RWPE2 (cell line): ENCODE measurements around the gene LSM4.

Experiments
- ATAC-seq: fragments of 200-7000 bp; cut with Tn5 transposase; 3 replicates; pipeline ENCODE4 v1.9.1; 2021; ENCODE audit warnings: low read depth
- DNase-seq: peaks from one replicate; pipeline ENCODE4 v3.0.0-alpha.2; 2020; ENCODE audit warnings: low spot score
- H3K27ac ChIP-seq: fragments of 450-650 bp; 2 replicates; pipeline ENCODE4 v1.5.1; 2017; ENCODE audit warnings: mild to moderate bottlenecking; ENCODE audit not compliant: poor library complexity, severe bottlenecking
- H3K27me3 ChIP-seq: fragments of 250-450 bp; sonication (Bioruptor Pico); 2 replicates; pipeline ENCODE4 v1.5.1; 2021; ENCODE audit warnings: mild to moderate bottlenecking, moderate library complexity; ENCODE audit not compliant: insufficient read depth, poor library complexity, severe bottlenecking
- H3K36me3 ChIP-seq: fragments of 250-450 bp; sonication (Bioruptor Pico); 2 replicates; pipeline ENCODE4 v1.5.1; 2020; ENCODE audit warnings: low read depth, mild to moderate bottlenecking, moderate library complexity
- H3K4me1 ChIP-seq: fragments of 250-450 bp; sonication (Bioruptor Pico); 2 replicates; pipeline ENCODE4 v1.5.1; 2021; ENCODE audit warnings: mild to moderate bottlenecking, moderate library complexity; ENCODE audit not compliant: insufficient read depth, poor library complexity, severe bottlenecking
- H3K4me3 ChIP-seq: fragments of 250-450 bp; sonication (Bioruptor Pico); 2 replicates; pipeline ENCODE4 v1.5.1; 2021; ENCODE audit warnings: mild to moderate bottlenecking, moderate library complexity; ENCODE audit not compliant: severe bottlenecking
- H3K9me3 ChIP-seq: fragments of 250-450 bp; sonication (Bioruptor Pico); 2 replicates; pipeline ENCODE4 v1.5.1; 2021; ENCODE audit warnings: mild to moderate bottlenecking, moderate library complexity; ENCODE audit not compliant: severe bottlenecking
- CTCF ChIP-seq: fragments of 450-650 bp; IDR thresholded peaks from one replicate; pipeline ENCODE4 v1.5.1; 2017; ENCODE audit warnings: mild to moderate bottlenecking, moderate library complexity; ENCODE audit not compliant: poor library complexity, severe bottlenecking

Gene LSM4

GRCh38 chr19:18279516-18280246 is 43.2 kb downstream of the LSM4 start:
- ATAC-seq (peak; percentile 56), DNase-seq (no peak)
- peak overlapping the region; percentile 93 for H3K4me3 ChIP-seq
- TF ChIP-seq CTCF: peak; percentile 98
- H3K27me3 ChIP-seq: no peaks in the 10 kb centered on the region
- no peaks in the 10 kb centered on the region for H3K9me3 ChIP-seq
- peaks cover 10% of the 10 kb centered on the region for H3K36me3 ChIP-seq
- H3K27ac ChIP-seq: peak overlapping the region; percentile 95
- H3K4me1 ChIP-seq: peaks cover 16% of the 10 kb centered on the region

DNA sequence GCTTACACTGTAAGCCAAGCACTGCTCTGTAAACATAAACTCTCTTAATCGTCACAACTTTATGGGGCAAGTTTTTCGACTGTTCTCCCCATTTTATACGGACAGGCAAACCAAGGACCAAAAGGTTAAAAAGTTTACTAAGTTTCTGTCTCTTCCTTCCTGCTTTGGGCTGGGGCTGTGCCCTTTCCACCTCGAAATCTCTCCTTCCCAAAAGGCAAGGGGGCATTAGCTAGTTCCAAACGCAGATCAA is 43.7 kb downstream of the LSM4 start:
- H3K4me1 ChIP-seq: peaks cover 21% of the 10 kb centered on the region
- DNase-seq (no peak), ATAC-seq (no peak)
- H3K4me3 ChIP-seq: peak overlapping the region; percentile 93
- H3K27ac ChIP-seq: peak overlapping the region; percentile 95
- no peak for TF ChIP-seq CTCF
- peaks cover 10% of the 10 kb centered on the region for H3K36me3 ChIP-seq
- no peaks in the 10 kb centered on the region for H3K9me3 ChIP-seq
- no peaks in the 10 kb centered on the region for H3K27me3 ChIP-seq

GRCh38 chr19:18278521-18279265 is 44.2 kb downstream of the LSM4 start:
- DNase-seq (no peak), ATAC-seq (no peak)
- Histone ChIP-seq H3K9me3 (no peaks in the 10 kb centered on the region), H3K27ac (peak overlapping the region; percentile 95), H3K4me3 (peak overlapping the region; percentile 93), H3K4me1 (peaks cover 21% of the 10 kb centered on the region), H3K27me3 (no peaks in the 10 kb centered on the region), H3K36me3 (peaks cover 10% of the 10 kb centered on the region)
- TF ChIP-seq CTCF: no peak

DNA sequence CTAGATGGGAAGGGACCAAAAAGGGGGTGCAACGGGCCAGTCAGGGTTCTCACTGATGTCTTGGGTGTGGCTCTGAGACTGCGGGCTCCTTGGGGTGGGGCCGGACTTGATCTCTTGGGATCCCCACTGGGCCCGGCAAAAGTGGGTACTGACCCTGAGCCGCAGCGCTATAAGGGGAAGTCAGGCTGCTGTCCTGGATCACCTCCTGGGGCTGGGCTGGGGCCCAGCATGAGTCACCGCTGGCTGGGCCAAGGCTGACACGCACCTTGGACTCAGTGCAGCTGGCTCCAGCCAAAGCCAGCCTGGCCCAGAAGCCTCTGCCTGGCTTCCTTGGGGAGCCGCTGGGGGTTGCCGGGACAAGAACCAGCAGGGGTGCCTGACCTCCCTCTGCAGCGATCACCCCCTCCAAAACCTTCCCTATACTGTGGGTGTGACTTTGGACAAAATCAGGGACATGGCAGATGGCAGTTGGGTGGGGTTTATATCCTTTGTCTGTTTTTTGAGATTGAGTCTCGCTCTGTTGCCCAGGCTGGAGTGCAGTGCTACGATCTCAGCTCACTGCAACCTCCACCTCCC is 48.0 kb downstream of the LSM4 start:
- TF ChIP-seq CTCF: no peak
- Histone ChIP-seq H3K4me3 (no peak overlapping the region), H3K27ac (peak overlapping the region; percentile 63), H3K27me3 (no peaks in the 10 kb centered on the region), H3K4me1 (peaks cover 14% of the 10 kb centered on the region), H3K9me3 (no peaks in the 10 kb centered on the region), H3K36me3 (peaks cover 10% of the 10 kb centered on the region)
- DNase-seq (no peak), ATAC-seq (peak; percentile 81)
